Peyer's patch (tissue), 4 donors: ENCODE results near the gene FPR1.
A peak's percentile ranks its signal among the peaks of the same experiment; 100 is the strongest.

Experiments
- CTCF ChIP-seq, 6 experiments: fragments of 450-650 bp in 4 of 6; fragments of 200-600 bp in 2 of 6; sonication (generic) in 1 of 6; IDR thresholded peaks; one replicate each; pipeline ENCODE4 v1.5.1; 2017 to 2019; ENCODE audit warnings: antibody characterized with exemption in 6 of 6, mild to moderate bottlenecking in 3 of 6, moderate library complexity in 1 of 6
- POLR2A ChIP-seq, 2 donors: fragments of 450-650 bp; IDR thresholded peaks; one replicate each; pipeline ENCODE4 v1.5.1; 2017; ENCODE audit warnings: antibody characterized with exemption in 2 of 2, mild to moderate bottlenecking in 2 of 2, moderate library complexity in 2 of 2

- peak in 5 of 6 experiments; percentile 41 to 59 (median 45) for TF ChIP-seq CTCF (IDR thresholded peaks at IDR 0.05)
- TF ChIP-seq POLR2A (IDR thresholded peaks at IDR 0.05) = peak; percentile 73 to 75
Measured at GRCh38 chr19:51703575-51704515, 47.8 kb downstream of the FPR1 start.
